Motor neuron (in vitro differentiated cells): ENCODE results near the gene ZNF341. TPM values are rescaled to one million over a fixed set of nuclear protein-coding genes. Genes with fewer than 3 reads are reported as not detected.
A peak's percentile ranks its signal among the peaks of the same experiment; 100 is the strongest.
"Not testable (repeated sequence)": the region's sequence is repeated elsewhere in the genome, so short reads cannot be mapped to it uniquely, and the experiment has no call there.

Source experiments
- ATAC-seq, 8 experiments: fragments of 200-7000 bp; cut with Tn5 transposase; replicated peaks in 6 of 8; 2 replicates each; pipeline ENCODE4 v1.8.0; 2021; ENCODE audit warnings: mild to moderate bottlenecking in 8 of 8, moderate library complexity in 8 of 8
- H3K27ac ChIP-seq, 2 donors: fragments of 250-450 bp; sonication (Bioruptor Pico); 2 replicates each; pipeline ENCODE4 v1.9.0; 2021; ENCODE audit warnings: antibody characterized with exemption in 2 of 2, mild to moderate bottlenecking in 2 of 2, moderate library complexity in 1 of 2
- H3K4me1 ChIP-seq, 2 donors: fragments of 250-450 bp; sonication (Bioruptor Pico); replicated peaks in 1 of 2; 2 replicates each; pipeline ENCODE4 v1.6.1; 2021; ENCODE audit warnings: antibody characterized with exemption in 2 of 2, mild to moderate bottlenecking in 2 of 2, moderate library complexity in 1 of 2
- H3K4me3 ChIP-seq, 5 donors: fragments of 250-450 bp; sonication (Bioruptor Pico); 2 replicates each; pipeline ENCODE4 v1.9.0; 2021; ENCODE audit warnings: antibody characterized with exemption in 5 of 5, mild to moderate bottlenecking in 5 of 5, moderate library complexity in 4 of 5
- WGBS, 10 experiments: fragments of 450-650 bp; shearing (Covaris generic); methylation state at CpG; one replicate each; pipeline ENCODE4 v1.0.0; 2022; 5-methylcytosine and 5-hydroxymethylcytosine counted together
- in situ Hi-C, 9 experiments: fragments of 400-800 bp; cut with MboI; loops; one replicate each; pipeline ENCODE4 v1.15.0; 2021; ENCODE audit warnings: low sequenced_read_pairs in 9 of 9, low pct_unique_long_range_greater_than_20kb in 2 of 9; ENCODE audit not compliant: unreplicated experiment in 9 of 9
- total RNA-seq, 8 experiments: library from RNA; unstranded; fragments of 300-600 nt; gene quantifications; 2 replicates each; pipeline versions ENCODE4 v1.2.3 to v1.2.4, GENCODE V29; 2022

Gene ZNF341
- total RNA-seq, 8 experiments from 2014 or later = 0.87 to 3.3 (median 1.2) TPM

DNA sequence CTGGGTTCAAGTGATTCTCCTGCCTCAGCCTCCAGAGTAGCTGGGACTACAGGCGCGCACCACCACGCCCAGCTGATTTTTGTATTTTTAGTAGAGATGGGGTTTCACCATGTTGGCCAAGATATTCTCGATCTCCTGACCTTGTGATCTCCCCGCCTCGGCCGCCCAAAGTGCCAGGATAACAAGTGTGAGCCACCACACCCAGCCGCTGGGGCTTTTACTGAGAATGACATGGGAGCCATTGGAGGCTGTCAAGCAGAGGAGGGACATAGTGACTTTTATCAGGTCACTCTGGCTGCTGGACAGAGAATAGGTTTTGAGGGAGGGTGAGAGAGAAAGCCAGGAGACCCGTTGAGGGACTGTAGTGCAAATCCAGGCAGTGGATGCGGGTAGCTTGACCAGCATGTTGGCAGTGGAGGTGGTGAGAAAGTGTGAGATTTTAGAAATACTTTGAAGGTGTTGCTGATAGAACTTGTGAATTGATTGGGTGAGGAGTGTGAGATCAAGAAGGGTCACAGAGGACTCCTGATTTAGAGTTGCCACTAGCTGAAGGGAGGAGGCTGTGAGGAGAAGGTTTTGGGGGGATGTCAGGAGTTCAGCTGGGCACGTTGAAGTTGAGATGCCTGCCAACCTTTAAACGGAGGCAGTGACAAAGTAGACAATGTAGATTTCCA is 14.7 kb downstream of the ZNF341 start:
- in situ Hi-C loops = no loop called here
- WGBS, 10 experiments = 67 to 100% (median 90%) methylated on average over 1 to 7 of the region's 12 CpGs; no CpG with 5 or more reads in 1 of the 10 experiments
- ATAC-seq = no peak

DNA sequence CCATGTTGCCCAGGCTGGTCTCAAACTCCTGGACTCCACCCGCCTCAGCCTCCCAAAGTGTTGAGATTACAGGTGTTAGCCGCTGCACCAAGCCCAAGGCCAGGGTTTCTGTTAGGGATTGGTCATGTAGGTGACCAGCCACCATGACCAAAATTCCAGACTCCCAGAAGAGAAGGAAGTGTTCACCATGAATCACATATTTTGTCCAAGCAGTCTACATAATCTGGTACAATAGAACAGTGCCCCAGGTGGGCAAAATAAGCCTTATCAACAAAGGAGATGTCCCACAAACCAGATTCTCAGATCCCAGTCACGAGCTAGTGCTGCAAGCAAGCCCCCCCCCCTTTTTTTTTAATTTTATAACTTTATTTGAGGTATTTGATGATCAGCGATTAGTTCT is 20.0 kb downstream of the ZNF341 start:
- in situ Hi-C loops = no loop called here
- ATAC-seq = no peak
- H3K27ac ChIP-seq = no peak overlapping the region
- no peaks in the 10 kb centered on the region for H3K4me1 ChIP-seq
- no peak overlapping the region for H3K4me3 ChIP-seq
- 84 to 100% (median 90%) methylated on average over 1 to 4 of the region's 4 CpGs; no CpG with 5 or more reads in 2 of the 10 experiments for WGBS, 10 experiments

More for the DNA sequence above, 14.7 kb downstream of the ZNF341 start:
- Histone ChIP-seq H3K27ac (no peak overlapping the region), H3K4me3 (no peak overlapping the region), H3K4me1 (no peaks in the 10 kb centered on the region)

DNA sequence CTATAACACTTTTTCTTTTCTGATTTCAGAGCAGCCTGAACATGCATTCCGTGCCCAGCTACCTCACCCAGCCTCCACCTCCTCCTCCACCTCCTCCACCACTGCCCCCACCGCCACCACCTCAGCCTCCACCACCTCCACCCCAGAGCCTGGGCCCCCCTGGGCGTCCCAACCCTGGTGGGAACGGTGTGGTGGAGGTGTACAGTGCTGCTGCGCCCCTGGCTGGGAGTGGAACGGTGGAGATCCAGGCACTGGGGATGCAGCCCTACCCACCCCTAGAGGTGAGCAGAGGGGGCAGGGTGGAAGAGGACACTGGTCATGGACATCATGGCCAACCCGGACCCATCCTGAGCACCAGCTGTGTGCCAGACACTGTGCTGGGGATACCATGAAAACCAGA is 21.3 kb downstream of the ZNF341 start:
- Histone ChIP-seq H3K27ac (no peak overlapping the region), H3K4me3 (no peak overlapping the region), H3K4me1 (no peaks in the 10 kb centered on the region)
- 100% methylated on average over 1 of the region's 7 CpGs; no CpG with 5 or more reads in 8 of the 10 experiments for WGBS, 10 experiments
- in situ Hi-C loops = no loop called here
- no peak for ATAC-seq

DNA sequence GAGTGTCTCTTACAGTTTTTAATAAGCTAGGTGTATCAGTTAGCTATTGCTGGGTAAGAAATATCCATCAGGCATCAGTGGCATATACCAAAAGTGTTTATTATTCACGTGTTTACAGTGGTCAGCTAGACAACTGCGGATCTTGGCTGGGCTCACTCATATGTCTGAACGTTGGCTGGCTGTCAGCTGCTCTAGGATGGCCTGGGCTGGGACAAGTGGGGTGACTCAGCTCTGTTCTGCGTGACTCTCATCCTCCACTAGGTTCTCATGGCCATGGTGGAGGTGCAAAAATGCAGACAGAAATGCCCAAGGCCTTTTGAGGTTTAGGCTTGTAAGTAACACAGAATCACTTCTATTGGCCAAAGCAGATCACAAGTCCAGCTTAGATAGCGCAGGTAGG is 22.0 kb downstream of the ZNF341 start:
- H3K4me3 ChIP-seq = no peak overlapping the region
- no peak for ATAC-seq
- H3K27ac ChIP-seq = no peak overlapping the region
- in situ Hi-C loops = no loop called here
- WGBS, 10 experiments = 80 to 100% (median 100%) methylated on average over 1 to 5 of the region's 5 CpGs; no CpG with 5 or more reads in 3 of the 10 experiments
- H3K4me1 ChIP-seq = no peaks in the 10 kb centered on the region

DNA sequence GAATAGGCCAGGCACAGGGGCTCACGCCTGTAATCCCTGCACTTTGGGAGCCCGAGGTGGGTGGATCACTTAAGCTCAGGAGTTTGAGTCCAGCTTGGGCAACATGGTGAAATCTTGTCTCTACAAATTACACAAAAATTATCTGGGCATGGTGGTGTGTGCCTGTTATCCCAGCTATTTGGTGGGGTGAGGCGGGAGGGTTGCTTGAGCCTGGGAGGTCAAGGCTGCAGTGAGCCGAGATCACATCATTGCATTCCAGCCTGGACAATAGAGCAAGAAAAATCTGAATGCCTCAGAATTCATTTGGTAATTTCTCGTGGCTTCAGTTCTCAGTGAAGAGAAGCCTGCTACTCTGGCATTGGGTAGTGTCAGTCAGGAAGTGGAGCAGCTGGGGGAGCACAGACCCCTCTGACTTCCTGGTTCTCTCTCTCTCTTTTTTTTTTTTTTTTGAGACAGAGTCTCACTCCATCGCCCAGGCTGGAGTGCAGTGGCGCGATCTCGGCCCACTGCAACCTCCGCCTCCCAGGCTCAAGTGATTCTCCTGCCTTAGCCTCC is 24.2 kb downstream of the ZNF341 start:
- ATAC-seq = peak in 3 of 8 experiments; percentile 47 to 73 (median 70)
- peak overlapping the region in 1 of 2 donors; percentile 2 for H3K27ac ChIP-seq
- in situ Hi-C loops, H3K4me3 ChIP-seq, H3K4me1 ChIP-seq: not testable (repeated sequence)
- 36 to 100% (median 76%) methylated on average over 1 to 3 of the region's 10 CpGs; no CpG with 5 or more reads in 4 of the 10 experiments for WGBS, 10 experiments

DNA sequence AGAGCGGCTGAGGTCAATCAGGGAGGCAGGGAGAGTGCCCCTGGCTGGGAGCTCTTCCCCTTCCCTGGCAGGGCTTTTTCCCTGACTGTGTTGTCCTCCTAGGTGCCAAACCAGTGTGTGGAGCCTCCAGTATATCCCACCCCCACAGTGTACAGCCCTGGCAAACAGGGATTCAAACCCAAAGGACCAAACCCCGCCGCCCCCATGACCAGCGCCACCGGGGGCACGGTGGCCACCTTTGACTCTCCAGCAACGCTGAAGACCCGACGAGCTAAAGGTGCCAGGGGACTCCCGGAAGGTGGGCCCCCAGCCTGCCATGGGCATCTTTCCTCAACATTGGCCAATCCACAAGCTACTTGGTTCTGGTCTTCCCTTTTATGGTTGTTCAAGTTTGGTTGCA is 25.2 kb downstream of the ZNF341 start:
- Histone ChIP-seq H3K4me3 (no peak overlapping the region), H3K27ac (no peak overlapping the region), H3K4me1 (no peaks in the 10 kb centered on the region)
- WGBS, 10 experiments = 88 to 100% (median 95%) methylated on average over 1 to 8 of the region's 10 CpGs; no CpG with 5 or more reads in 6 of the 10 experiments
- in situ Hi-C loops = no loop called here
- no peak for ATAC-seq

DNA sequence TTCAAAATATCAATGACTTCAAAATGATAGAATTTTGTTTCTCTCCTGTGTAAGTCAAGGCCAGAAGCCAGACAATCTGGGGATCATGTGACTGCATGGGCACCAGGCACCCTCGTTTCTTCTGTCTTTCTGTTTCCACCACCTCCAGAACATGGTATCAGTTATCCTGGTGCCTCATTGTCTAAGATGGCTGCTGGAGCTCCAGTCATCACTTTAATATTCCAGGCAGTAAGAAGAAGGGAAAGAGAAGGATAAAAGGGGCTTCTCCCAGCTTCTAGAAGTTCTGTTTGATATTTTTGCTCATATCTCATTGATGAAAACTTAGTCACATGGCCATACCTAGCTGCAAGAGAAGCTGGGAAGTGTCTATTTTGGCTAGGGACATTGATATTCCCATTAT is 25.7 kb downstream of the ZNF341 start:
- Histone ChIP-seq H3K4me3 (no peak overlapping the region), H3K27ac (no peak overlapping the region), H3K4me1 (no peaks in the 10 kb centered on the region)
- ATAC-seq = no peak
- WGBS, 10 experiments = 43 to 67% (median 67%) methylated on average over 1 of the region's 1 CpG; no CpG with 5 or more reads in 7 of the 10 experiments
- in situ Hi-C loops = no loop called here

DNA sequence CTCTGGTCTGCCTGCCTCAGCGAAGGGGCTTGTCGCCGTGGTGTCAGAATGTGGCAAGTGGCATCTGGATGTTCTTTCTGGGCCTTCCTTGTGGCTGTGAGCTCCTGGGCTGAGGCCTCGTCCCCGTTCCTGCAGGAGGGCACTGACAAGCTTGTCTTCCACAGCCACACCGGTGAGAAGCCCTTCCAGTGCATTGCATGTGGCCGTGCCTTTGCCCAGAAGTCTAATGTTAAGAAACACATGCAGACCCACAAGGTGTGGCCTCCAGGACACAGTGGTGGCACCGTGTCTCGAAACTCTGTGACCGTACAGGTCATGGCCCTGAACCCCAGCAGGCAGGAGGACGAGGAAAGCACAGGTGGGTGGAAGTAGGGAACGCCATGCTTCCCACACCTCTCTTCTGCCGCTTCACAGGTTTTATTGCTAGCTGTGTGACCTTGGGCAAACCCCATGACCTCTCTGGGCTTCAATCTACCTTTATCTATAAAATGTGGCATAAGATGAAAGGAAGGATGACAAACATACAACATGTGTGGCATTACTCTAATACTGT is 30.0 kb downstream of the ZNF341 start:
- no peak overlapping the region for H3K4me3 ChIP-seq
- H3K4me1 ChIP-seq = no peaks in the 10 kb centered on the region
- H3K27ac ChIP-seq = no peak overlapping the region
- 96 to 100% methylated on average over 2 to 5 of the region's 13 CpGs; no CpG with 5 or more reads in 8 of the 10 experiments for WGBS, 10 experiments
- no peak for ATAC-seq
- in situ Hi-C loops = no loop called here

DNA sequence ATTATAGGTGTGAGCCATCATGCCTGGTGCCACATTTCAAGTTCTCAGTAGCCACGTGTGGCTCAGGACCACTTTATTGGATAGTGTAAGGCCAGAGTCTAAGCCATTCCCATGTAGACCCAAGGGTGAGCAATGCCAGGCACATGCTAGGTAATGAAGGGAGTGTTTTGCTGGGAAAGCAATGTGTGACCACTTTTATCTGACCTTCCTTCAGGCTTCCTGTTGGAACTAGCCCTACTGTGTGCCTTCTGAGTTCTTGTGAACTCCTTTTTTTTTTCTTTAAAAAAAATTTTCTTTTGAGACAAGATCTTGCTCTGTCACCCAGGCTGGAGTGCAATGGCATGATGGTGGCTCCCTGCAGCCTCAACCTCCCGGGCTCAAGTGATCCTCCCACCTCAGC is 33.3 kb downstream of the ZNF341 start:
- H3K27ac ChIP-seq = no peak overlapping the region
- ATAC-seq = no peak
- no peak overlapping the region for H3K4me3 ChIP-seq
- WGBS, 10 experiments = 0 to 100% (median 96%) methylated on average over 1 to 2 of the region's 2 CpGs; no CpG with 5 or more reads in 4 of the 10 experiments
- in situ Hi-C loops = no loop called here
- no peaks in the 10 kb centered on the region for H3K4me1 ChIP-seq

DNA sequence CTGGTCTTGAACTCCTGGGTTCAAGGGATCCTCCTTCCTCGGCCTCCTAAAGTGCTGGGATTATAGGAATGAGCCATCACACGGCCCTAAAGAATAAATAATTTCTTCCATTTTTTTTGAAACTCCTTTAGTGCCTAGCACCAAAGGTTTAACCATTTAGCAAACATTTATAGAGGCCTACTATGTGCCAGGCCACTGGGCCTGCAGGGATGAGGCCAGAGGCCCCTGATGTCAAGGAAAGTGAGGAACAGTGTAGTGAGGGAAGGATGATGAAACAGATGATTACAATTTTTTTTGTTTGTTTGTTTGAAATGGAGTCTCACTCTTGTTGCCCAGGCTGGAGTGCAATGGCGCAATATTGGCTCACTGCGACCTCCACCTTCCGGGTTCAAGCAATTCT is 33.8 kb downstream of the ZNF341 start:
- H3K27ac ChIP-seq = no peak overlapping the region
- no peaks in the 10 kb centered on the region for H3K4me1 ChIP-seq
- no peak overlapping the region for H3K4me3 ChIP-seq
- in situ Hi-C loops = no loop called here
- WGBS, 10 experiments = 74 to 100% (median 95%) methylated on average over 1 to 5 of the region's 5 CpGs; no CpG with 5 or more reads in 2 of the 10 experiments
- ATAC-seq = no peak

DNA sequence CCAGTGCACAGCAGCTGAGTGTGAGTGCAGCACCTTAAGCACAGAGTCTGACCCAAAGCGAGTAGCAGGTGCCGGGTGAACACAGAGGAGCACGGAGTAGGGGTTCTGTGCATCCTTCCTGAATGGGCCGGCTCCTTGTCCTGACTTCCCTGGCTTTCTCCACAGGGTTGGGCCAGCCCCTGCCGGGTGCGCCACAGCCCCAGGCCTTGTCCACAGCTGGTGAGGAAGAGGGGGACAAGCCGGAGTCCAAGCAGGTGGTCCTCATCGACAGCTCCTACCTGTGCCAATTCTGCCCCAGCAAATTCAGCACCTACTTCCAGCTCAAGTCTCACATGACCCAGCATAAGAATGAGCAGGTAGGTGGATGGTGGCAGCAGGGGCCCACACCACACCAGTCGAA is 34.9 kb downstream of the ZNF341 start:
- Histone ChIP-seq H3K27ac (no peak overlapping the region), H3K4me3 (no peak overlapping the region), H3K4me1 (no peaks in the 10 kb centered on the region)
- ATAC-seq = no peak
- in situ Hi-C loops = no loop called here
- WGBS, 10 experiments = 80 to 100% (median 96%) methylated on average over 1 to 8 of the region's 9 CpGs; no CpG with 5 or more reads in 6 of the 10 experiments

DNA sequence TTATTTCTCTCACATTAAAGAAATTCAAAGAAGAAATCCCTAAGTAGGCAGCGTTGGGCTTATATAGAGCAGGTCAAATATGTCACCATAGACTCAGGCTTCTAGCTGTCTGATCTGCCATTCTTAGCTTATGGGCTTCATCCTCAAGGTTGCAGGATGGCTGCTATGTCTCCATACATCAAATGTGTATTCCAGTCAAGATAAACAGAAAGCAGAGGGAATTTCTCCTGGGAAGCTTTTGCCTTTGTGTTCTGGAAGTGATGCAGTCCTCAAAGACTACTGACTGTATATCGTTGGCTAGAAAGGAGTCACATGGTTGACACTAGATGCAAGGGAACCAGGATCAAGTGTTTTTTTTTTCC is 36.0 kb downstream of the ZNF341 start:
- Histone ChIP-seq H3K4me1 (no peaks in the 10 kb centered on the region), H3K4me3 (no peak overlapping the region), H3K27ac (no peak overlapping the region)
- no peak for ATAC-seq
- in situ Hi-C loops = no loop called here
- 83 to 100% (median 100%) methylated on average over 1 to 2 of the region's 2 CpGs; no CpG with 5 or more reads in 4 of the 10 experiments for WGBS, 10 experiments

DNA sequence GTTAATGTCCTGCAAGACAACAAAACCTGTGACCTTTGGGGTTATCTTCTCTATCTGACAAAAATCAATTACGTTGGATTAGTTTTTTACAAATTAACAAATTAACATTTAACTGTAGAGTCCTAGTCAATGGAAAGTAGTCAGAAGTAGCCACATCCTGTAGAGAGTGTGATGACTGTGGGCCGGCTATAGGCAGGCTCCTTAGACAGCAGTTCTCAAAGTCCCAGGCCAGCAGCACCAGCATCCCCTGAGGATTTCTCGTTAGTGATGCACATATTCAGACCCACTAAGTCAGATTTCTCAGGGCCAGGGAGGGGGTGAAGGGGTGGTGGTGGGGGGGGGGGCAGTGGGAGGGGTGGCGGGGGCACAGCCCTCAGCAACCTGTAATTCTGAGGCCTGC is 37.2 kb downstream of the ZNF341 start:
- in situ Hi-C loops = no loop called here
- ATAC-seq = peak in 3 of 8 experiments; percentile 58 to 96 (median 80)
- Histone ChIP-seq H3K27ac (no peak overlapping the region), H3K4me3 (no peak overlapping the region), H3K4me1 (no peaks in the 10 kb centered on the region)
- 16 to 88% (median 62%) methylated on average over 1 to 2 of the region's 4 CpGs; no CpG with 5 or more reads in 2 of the 10 experiments for WGBS, 10 experiments
